ENCODE results near the gene CDHR2.

The CDHR2 gene

DNA sequence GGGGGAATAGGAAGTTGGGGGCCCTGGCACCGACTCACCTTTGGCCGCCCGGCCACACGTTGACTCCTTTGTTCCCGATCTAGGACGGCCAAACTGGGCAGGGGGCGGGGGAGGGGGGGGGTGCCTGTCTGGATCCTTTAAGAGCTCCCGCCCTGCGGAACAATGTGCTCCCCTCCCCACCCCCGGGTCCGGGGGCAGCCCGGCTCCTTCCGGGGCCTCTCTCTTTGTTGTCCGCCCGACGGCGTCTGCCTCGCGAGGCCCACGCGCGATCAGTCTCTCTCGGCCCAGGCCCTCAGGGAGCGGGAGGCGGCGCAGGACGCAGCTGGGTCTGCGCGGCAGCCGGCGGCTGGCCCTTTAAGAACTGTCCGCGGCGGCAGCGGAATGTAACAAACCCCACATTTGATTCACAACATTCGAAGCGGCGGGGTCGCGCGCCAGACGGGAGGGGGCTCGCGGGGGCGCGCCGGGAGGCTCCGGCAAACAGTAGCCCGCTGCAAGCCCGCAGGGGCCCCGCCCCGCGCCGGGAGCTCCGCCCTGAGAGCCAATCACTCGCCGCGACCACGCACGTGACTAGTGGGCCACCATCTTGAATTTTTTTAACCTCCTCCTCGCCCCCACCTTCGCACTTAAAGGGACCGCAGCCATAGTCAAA lies 12.1 kb upstream of the CDHR2 start, which contains the start of gene RNF44:
TSS of gene RNF44 (minus strand) at position 501 of the 652 bp plus-strand sequence. CDS start 4,930 bp downstream, outside the sequence.
- DNase-seq (ENCODE audit: low read depth, low spot score): peak; percentile 91

DNA sequence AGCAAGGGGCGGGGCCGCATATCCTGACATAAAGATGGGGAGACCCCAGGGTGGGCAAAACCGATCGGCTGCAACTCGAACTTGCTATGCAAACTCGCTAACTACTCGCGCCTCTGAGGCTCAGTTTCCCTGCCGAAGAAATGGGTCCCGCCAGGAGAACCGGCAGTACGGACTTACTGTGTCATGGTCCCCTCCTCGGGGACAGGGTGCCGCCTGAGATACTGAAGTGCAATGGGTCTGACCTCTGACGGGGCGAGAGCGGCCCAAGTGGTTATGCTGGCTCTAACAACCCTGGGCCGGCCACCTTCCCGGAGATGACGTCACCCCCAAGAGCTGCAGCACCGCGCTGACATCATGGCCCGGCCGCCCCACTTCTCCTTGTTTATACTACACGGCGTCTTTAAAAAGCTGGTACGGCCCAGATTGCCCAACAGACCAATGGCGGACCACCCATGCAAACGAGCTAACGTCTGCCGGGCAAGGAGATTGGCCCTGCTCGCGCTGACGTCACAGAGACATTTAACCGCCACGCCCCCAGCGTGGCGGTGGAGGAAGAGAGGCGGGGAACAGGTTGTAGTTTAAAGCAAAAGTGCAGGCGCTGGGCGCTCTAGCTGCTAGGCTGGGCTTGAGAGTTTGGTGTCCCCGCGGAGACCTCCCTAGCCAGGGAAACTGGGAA lies 11.4 kb upstream of the CDHR2 start:
- peak; percentile 99 for DNase-seq (ENCODE audit: low read depth, low spot score)
- TF ChIP-seq POLR2AphosphoS5 (IDR thresholded peaks at IDR 0.05; ENCODE audit: borderline replicate concordance, low read depth, low read length): peak; percentile 73
- TF ChIP-seq EZH2 (IDR thresholded peaks at IDR 0.05): no peak
- peak; percentile 21 for TF ChIP-seq FOXP2 (optimal IDR thresholded peaks at IDR 0.05; ENCODE audit: control extremely low read depth, extremely low read length, insufficient read depth)
- Histone ChIP-seq H3K4me3 (peak overlapping the region; percentile 99), H3K36me3 (ENCODE audit: insufficient read depth, low read length) (peaks cover 16% of the 10 kb centered on the region), H3K9me3 (ENCODE audit: low read depth, low read length) (no peaks in the 10 kb centered on the region), H3K27ac (peak overlapping the region; percentile 92), H3K9ac (ENCODE audit: insufficient read length) (peak overlapping the region; percentile 88)

More for the DNA sequence above, 12.1 kb upstream of the CDHR2 start, which contains the start of gene RNF44:
- Histone ChIP-seq H3K27ac (peak within 1 kb of the TSS; percentile 94), H3K4me3 (peak within 1 kb of the TSS; percentile 99), H3K36me3 (ENCODE audit: insufficient read depth, low read length) (peaks cover 20% of the 10 kb centered on the region), H3K9ac (ENCODE audit: insufficient read length) (peak within 1 kb of the TSS; percentile 99), H3K9me3 (ENCODE audit: low read depth, low read length) (no peaks in the 10 kb centered on the region)
- TF ChIP-seq POLR2AphosphoS5 (IDR thresholded peaks at IDR 0.05; ENCODE audit: borderline replicate concordance, low read depth, low read length) (peak; percentile 65), FOXP2 (optimal IDR thresholded peaks at IDR 0.05; ENCODE audit: control extremely low read depth, extremely low read length, insufficient read depth) (peak; percentile 46), EZH2 (IDR thresholded peaks at IDR 0.05) (no peak)

GRCh38 chr5:176538230-176538988 lies 10.7 kb upstream of the CDHR2 start:
- DNase-seq (ENCODE audit: low read depth, low spot score): no peak

DNA sequence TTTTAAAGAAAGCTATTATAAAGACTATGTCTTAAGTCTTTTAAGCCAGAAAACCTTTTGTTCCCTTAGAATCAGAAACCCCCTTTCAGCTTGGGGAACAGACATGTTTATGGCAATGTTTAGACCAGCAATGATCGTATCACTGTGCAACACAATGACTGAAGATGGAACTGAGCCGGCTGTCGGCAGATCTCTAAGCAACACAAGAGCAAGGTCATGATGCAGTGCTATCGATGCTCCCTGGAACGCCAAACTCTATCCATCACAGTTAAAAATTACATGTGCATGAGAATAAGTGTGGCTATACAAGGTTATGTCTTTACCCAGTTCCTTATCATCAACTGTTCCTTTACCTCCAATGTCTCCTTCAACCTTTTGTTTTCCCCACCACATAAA lies 10.2 kb upstream of the CDHR2 start:
- no peaks in the 10 kb centered on the region for H3K9me3 ChIP-seq (ENCODE audit: low read depth, low read length)
- peak overlapping the region; percentile 92 for H3K27ac ChIP-seq
- TF ChIP-seq POLR2AphosphoS5 (IDR thresholded peaks at IDR 0.05; ENCODE audit: borderline replicate concordance, low read depth, low read length) (no peak), FOXP2 (optimal IDR thresholded peaks at IDR 0.05; ENCODE audit: control extremely low read depth, extremely low read length, insufficient read depth) (no peak), EZH2 (IDR thresholded peaks at IDR 0.05) (no peak)
- no peak overlapping the region for H3K4me3 ChIP-seq
- H3K9ac ChIP-seq (ENCODE audit: insufficient read length): no peak overlapping the region
- DNase-seq (ENCODE audit: low read depth, low spot score): no peak
- peaks cover 11% of the 10 kb centered on the region for H3K36me3 ChIP-seq (ENCODE audit: insufficient read depth, low read length)

More at GRCh38 chr5:176538230-176538988, 10.7 kb upstream of the CDHR2 start:
- Histone ChIP-seq H3K9me3 (ENCODE audit: low read depth, low read length) (no peaks in the 10 kb centered on the region), H3K9ac (ENCODE audit: insufficient read length) (peak overlapping the region; percentile 70), H3K36me3 (ENCODE audit: insufficient read depth, low read length) (peaks cover 11% of the 10 kb centered on the region), H3K27ac (peak overlapping the region; percentile 92), H3K4me3 (peak overlapping the region; percentile 99)
- TF ChIP-seq EZH2 (IDR thresholded peaks at IDR 0.05): no peak
- no peak for TF ChIP-seq POLR2AphosphoS5 (IDR thresholded peaks at IDR 0.05; ENCODE audit: borderline replicate concordance, low read depth, low read length)
- TF ChIP-seq FOXP2 (optimal IDR thresholded peaks at IDR 0.05; ENCODE audit: control extremely low read depth, extremely low read length, insufficient read depth): no peak

GRCh38 chr5:176540476-176540899 lies 8.7 kb upstream of the CDHR2 start:
- Histone ChIP-seq H3K9ac (ENCODE audit: insufficient read length) (peak overlapping the region; percentile 60), H3K27ac (peak overlapping the region; percentile 81), H3K4me3 (no peak overlapping the region), H3K9me3 (ENCODE audit: low read depth, low read length) (no peaks in the 10 kb centered on the region), H3K36me3 (ENCODE audit: insufficient read depth, low read length) (peaks cover 2% of the 10 kb centered on the region; the same call in 1 of the 2 replicates)
- no peak for DNase-seq (ENCODE audit: low read depth, low spot score)
- TF ChIP-seq EZH2 (IDR thresholded peaks at IDR 0.05) (no peak), FOXP2 (optimal IDR thresholded peaks at IDR 0.05; ENCODE audit: control extremely low read depth, extremely low read length, insufficient read depth) (no peak)

GRCh38 chr5:176540956-176541337 lies 8.2 kb upstream of the CDHR2 start:
- H3K27ac ChIP-seq: peak overlapping the region; percentile 81
- no peak for TF ChIP-seq FOXP2 (optimal IDR thresholded peaks at IDR 0.05; ENCODE audit: control extremely low read depth, extremely low read length, insufficient read depth)
- TF ChIP-seq EZH2 (IDR thresholded peaks at IDR 0.05): no peak
- TF ChIP-seq POLR2AphosphoS5 (IDR thresholded peaks at IDR 0.05; ENCODE audit: borderline replicate concordance, low read depth, low read length): no peak
- peak overlapping the region; percentile 60 for H3K9ac ChIP-seq (ENCODE audit: insufficient read length)

DNA sequence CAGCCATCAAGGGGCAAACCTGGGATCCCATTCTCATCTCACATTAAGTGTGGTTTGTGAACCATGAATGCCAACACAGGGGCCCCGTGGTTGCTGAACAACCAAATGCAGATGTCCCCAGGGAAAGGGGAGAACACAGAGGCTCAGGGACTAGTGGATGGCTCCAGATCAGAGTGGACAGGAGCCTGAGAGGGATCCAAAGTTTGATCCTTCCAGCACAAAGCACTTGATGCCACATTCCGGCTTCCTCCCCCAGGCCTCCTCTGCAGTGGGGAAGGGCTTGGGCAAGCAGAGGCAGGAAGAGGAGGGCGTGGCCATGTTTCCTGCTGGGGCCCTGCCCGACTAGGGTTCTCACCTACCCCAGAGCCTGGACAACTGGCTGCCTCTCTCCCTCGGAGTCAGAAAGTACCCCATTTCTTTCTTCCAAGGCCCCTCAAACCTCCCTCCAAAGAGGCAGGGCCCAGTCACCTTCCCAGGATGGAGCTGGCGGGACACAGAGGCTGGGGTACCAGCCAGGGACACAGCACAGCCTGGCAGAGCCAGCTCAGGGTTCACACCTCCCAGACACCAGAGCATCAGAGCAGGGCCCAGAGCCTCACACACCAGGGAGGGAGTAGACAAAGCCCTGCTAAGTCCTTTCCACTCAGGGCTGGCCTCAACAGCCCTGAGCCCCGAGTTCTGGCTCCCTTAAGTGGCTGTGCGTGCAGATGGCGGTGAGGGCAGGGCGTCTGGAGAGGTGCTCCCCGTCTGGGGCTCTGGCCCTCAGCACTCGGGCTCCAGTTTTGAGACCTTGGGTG lies 7.6 kb upstream of the CDHR2 start:
- no peaks in the 10 kb centered on the region for H3K36me3 ChIP-seq (ENCODE audit: insufficient read depth, low read length)
- H3K4me3 ChIP-seq: peak overlapping the region; percentile 88
- DNase-seq (ENCODE audit: low read depth, low spot score): no peak
- peak overlapping the region; percentile 81 for H3K27ac ChIP-seq
- no peaks in the 10 kb centered on the region for H3K9me3 ChIP-seq (ENCODE audit: low read depth, low read length)
- peak overlapping the region; percentile 37 for H3K9ac ChIP-seq (ENCODE audit: insufficient read length)
- TF ChIP-seq POLR2AphosphoS5 (IDR thresholded peaks at IDR 0.05; ENCODE audit: borderline replicate concordance, low read depth, low read length): peak; percentile 60; the same call in 1 of the 2 replicates
- TF ChIP-seq FOXP2 (optimal IDR thresholded peaks at IDR 0.05; ENCODE audit: control extremely low read depth, extremely low read length, insufficient read depth): peak; percentile 57
- no peak for TF ChIP-seq EZH2 (IDR thresholded peaks at IDR 0.05)

More at GRCh38 chr5:176540956-176541337, 8.2 kb upstream of the CDHR2 start:
- peak overlapping the region; percentile 88; the same call in 1 of the 2 replicates for H3K4me3 ChIP-seq
- H3K9me3 ChIP-seq (ENCODE audit: low read depth, low read length): no peaks in the 10 kb centered on the region
- H3K36me3 ChIP-seq (ENCODE audit: insufficient read depth, low read length): no peaks in the 10 kb centered on the region
- DNase-seq (ENCODE audit: low read depth, low spot score): no peak
